ENCODE measurements around the gene ZNF783. TPM values are rescaled to one million over a fixed set of nuclear protein-coding genes. Genes with fewer than 3 reads are reported as not detected.
A peak's percentile ranks its signal among the peaks of the same experiment; 100 is the strongest.
"Not testable (repeated sequence)": the region's sequence is repeated elsewhere in the genome, so short reads cannot be mapped to it uniquely, and the experiment has no call there.

The ZNF783 gene
- total and polyA plus RNA-seq, 4 experiments from 2014 or later = 2.7 to 43.5 (median 25.3) TPM

DNA sequence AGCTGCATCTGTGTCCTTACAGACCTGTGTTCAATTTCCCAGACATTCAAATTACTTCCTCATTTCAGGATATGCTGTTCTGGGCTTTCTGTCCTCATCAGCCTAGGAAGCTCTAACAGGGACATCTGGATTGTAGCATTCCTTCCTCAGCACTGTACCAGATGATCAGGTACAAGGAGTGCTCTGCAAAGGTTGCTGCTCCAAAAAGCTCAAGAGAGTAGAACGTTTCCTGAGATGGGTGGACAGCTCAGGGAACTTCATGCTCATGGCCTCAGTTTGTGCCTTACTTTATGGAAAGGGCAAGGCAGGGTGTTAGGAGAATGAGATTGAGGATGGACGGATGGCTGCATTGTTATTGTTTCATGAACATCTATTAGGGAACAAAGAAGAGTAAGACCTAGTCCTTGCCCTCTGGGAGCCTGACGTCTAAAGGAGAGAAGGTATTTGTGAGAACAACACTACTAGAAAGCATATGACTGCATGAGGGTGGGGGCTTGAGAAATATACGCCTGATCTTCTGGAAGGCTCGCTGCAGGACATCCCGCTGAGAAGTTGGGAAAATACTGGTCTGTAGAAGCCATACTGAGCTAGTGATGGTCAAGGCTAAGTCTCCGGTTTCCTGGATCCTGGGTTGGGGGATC lies 33.0 kb upstream of the ZNF783 start:
- Histone ChIP-seq H3K27me3 (ENCODE audit: insufficient read depth, low read length) (peaks cover 7% of the 10 kb centered on the region), H3K27ac (ENCODE audit: low read depth, low read length) (no peak overlapping the region), H3K4me3 (ENCODE audit: low read length in 2 of 2) (no peak overlapping the region), H3K4me1 (ENCODE audit: insufficient read depth, low read length) (no peaks in the 10 kb centered on the region), H3K36me3 (ENCODE audit: insufficient read depth, low read length) (no peaks in the 10 kb centered on the region), H3K9me3 (ENCODE audit: control insufficient read depth in 1 of 2, low read length in 2 of 2) (no peaks in the 10 kb centered on the region)
- intact Hi-C loops (cut with micrococcal nuclease) = no loop called here
- DNase-seq = no peak
- H3K27me3 Mint-ChIP-seq = peaks cover under 1 to 6% of the 10 kb centered on the region in 2 donors
- CTCF ChIA-PET (ENCODE audit: partially characterized antibody) = interaction anchor here (0.7 to 1.6 kb wide), 2 partner anchors 19 to 38 kb away, joined by 3 read pairs; no protein-coding TSS in a partner anchor
- H3K4me1 Mint-ChIP-seq = peaks cover 0 to 9% (median 3%) of the 10 kb centered on the region in 4 donors
- no peaks in the 10 kb centered on the region for H3K9me3 Mint-ChIP-seq
- POLR2A ChIA-PET (ENCODE audit: partially characterized antibody) = interaction anchor here (1.0 to 1.2 kb wide), 2 partner anchors 56 to 246 kb away, joined by 3 read pairs; no protein-coding TSS in a partner anchor
- no peak overlapping the region for H3K4me3 Mint-ChIP-seq
- H3K27ac Mint-ChIP-seq = no peak overlapping the region
- peaks cover 9 to 12% of the 10 kb centered on the region in 2 donors for H3K36me3 Mint-ChIP-seq

GRCh38 chr7:149229526-149229925 lies 32.5 kb upstream of the ZNF783 start:
- no peaks in the 10 kb centered on the region for H3K4me1 ChIP-seq (ENCODE audit: insufficient read depth, low read length)
- Mint-ChIP-seq H3K36me3 (peaks cover 9 to 12% of the 10 kb centered on the region in 2 donors), H3K4me3 (no peak overlapping the region), H3K27me3 (peaks cover 3 to 9% of the 10 kb centered on the region in 2 donors), H3K27ac (peak overlapping the region in 1 of 7 donors; percentile 54), H3K9me3 (no peaks in the 10 kb centered on the region), H3K4me1 (peaks cover 0 to 9% (median 3%) of the 10 kb centered on the region in 4 donors)
- no peak for DNase-seq
- CTCF ChIA-PET (ENCODE audit: partially characterized antibody) = no interaction called here
- intact Hi-C loops (cut with micrococcal nuclease) = no loop called here
- H3K27ac ChIP-seq (ENCODE audit: low read depth, low read length) = no peak overlapping the region
- no peaks in the 10 kb centered on the region for H3K36me3 ChIP-seq (ENCODE audit: insufficient read depth, low read length)
- peaks cover 7% of the 10 kb centered on the region for H3K27me3 ChIP-seq (ENCODE audit: insufficient read depth, low read length)
- no peak overlapping the region for H3K4me3 ChIP-seq (ENCODE audit: low read length in 2 of 2)
- H3K9me3 ChIP-seq (ENCODE audit: control insufficient read depth in 1 of 2, low read length in 2 of 2) = no peaks in the 10 kb centered on the region
- POLR2A ChIA-PET (ENCODE audit: partially characterized antibody) = interaction anchor here (0.6 to 1.2 kb wide), 3 partner anchors 56 to 348 kb away, joined by 3 read pairs; no protein-coding TSS in a partner anchor

DNA sequence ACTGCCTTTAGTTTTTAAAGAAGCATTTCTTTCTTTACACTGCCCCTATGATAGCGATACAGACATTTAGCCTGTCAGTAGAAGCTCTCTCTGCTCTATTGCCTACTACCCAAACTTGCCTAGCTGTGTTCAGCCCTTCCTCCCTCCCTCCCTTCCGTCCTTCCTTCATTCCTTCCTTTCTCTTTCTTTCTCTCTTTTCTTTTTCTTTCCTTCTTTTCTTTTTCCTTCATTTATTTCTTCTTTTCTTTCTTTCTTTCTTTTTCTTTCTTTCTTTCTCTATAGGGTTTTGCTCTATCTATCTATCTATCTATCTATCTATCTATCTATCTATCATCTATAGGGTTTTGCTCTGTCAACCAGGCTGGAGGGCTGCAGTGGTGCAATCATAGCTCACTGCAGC lies 29.6 kb upstream of the ZNF783 start:
- Histone ChIP-seq H3K27ac (ENCODE audit: low read depth, low read length) (no peak overlapping the region), H3K27me3 (ENCODE audit: insufficient read depth, low read length) (peaks cover 7% of the 10 kb centered on the region), H3K36me3 (ENCODE audit: insufficient read depth, low read length) (no peaks in the 10 kb centered on the region), H3K4me3 (ENCODE audit: low read length in 2 of 2) (no peak overlapping the region), H3K9me3 (ENCODE audit: control insufficient read depth in 1 of 2, low read length in 2 of 2) (no peaks in the 10 kb centered on the region), H3K4me1 (ENCODE audit: insufficient read depth, low read length) (no peaks in the 10 kb centered on the region)
- peaks cover 6 to 9% of the 10 kb centered on the region in 2 donors for H3K27me3 Mint-ChIP-seq
- peaks cover 0 to 9% (median 3%) of the 10 kb centered on the region in 4 donors for H3K4me1 Mint-ChIP-seq
- DNase-seq = no peak
- POLR2A ChIA-PET (ENCODE audit: partially characterized antibody) = no interaction called here
- H3K9me3 Mint-ChIP-seq = peaks cover 0 to 2% (median 0%) of the 10 kb centered on the region in 8 donors
- intact Hi-C loops (cut with micrococcal nuclease) = no loop called here
- H3K27ac Mint-ChIP-seq = no peak overlapping the region
- H3K36me3 Mint-ChIP-seq = no peaks in the 10 kb centered on the region
- no peak overlapping the region for H3K4me3 Mint-ChIP-seq
- CTCF ChIA-PET (ENCODE audit: partially characterized antibody) = interaction anchor here (0.9 to 1.4 kb wide), 2 partner anchors 37 to 53 kb away, joined by 3 read pairs; partner anchors contain the start of gene ZNF282

DNA sequence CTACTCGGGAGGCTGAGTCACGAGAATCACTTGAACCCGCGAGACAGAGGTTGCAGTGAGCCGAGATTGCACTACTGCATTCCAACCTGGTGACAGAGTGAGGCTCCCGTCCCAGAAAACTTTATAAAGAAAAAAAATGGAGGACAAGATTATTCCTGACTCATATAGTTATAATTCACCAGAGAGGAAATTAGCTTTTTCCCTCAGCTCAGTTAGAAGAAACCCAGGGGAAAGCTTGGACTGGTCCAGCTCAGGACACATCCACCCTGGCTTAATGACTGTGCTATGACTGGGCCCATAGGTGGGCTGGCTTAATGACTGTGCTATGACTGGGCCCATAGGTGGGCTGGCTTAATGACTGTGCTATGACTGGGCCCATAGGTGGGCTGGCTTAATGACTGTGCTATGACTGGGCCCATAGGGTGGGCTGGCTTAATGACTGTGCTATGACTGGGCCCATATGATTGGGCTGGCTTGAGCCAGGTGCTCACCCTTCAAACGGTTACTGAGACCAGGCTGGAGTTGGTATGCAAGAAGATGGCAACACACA lies 28.3 kb upstream of the ZNF783 start:
- intact Hi-C loops (cut with micrococcal nuclease); H3K27ac ChIP-seq (ENCODE audit: low read depth, low read length); H3K27me3 ChIP-seq (ENCODE audit: insufficient read depth, low read length); H3K4me1 ChIP-seq (ENCODE audit: insufficient read depth, low read length); H3K9me3 ChIP-seq (ENCODE audit: control insufficient read depth in 1 of 2, low read length in 2 of 2); H3K36me3 Mint-ChIP-seq; POLR2A ChIA-PET (ENCODE audit: partially characterized antibody); H3K9me3 Mint-ChIP-seq; H3K27ac Mint-ChIP-seq; DNase-seq; H3K36me3 ChIP-seq (ENCODE audit: insufficient read depth, low read length); H3K4me3 ChIP-seq (ENCODE audit: low read length in 2 of 2): not testable (repeated sequence)
- peaks cover 6 to 15% (median 9%) of the 10 kb centered on the region in 4 donors for H3K4me1 Mint-ChIP-seq
- peak overlapping the region in 1 of 8 donors; percentile 34 for H3K4me3 Mint-ChIP-seq
- H3K27me3 Mint-ChIP-seq = peaks cover 8 to 11% of the 10 kb centered on the region in 2 donors
- CTCF ChIA-PET (ENCODE audit: partially characterized antibody) = interaction anchor here (0.9 kb wide), 1 partner anchor 38 kb away, joined by 3 read pairs; the partner anchor contains the start of gene ZNF282

- no peak overlapping the region for H3K27ac ChIP-seq (ENCODE audit: low read depth, low read length)
- H3K9me3 ChIP-seq (ENCODE audit: control insufficient read depth in 1 of 2, low read length in 2 of 2) = no peaks in the 10 kb centered on the region
- H3K36me3 ChIP-seq (ENCODE audit: insufficient read depth, low read length) = no peaks in the 10 kb centered on the region
- intact Hi-C loops (cut with micrococcal nuclease) = loop anchor here (5.0 kb wide), 1 partner anchor 110 kb away; the partner anchor contains the start of gene ZNF425
- H3K27me3 Mint-ChIP-seq = peaks cover 8 to 9% of the 10 kb centered on the region in 2 donors
- H3K9me3 Mint-ChIP-seq = peaks cover 0 to 2% (median 0%) of the 10 kb centered on the region in 8 donors
- H3K27ac Mint-ChIP-seq = no peak overlapping the region
- peaks cover 15 to 31% (median 25%) of the 10 kb centered on the region in 4 donors for H3K4me1 Mint-ChIP-seq
- POLR2A ChIA-PET (ENCODE audit: partially characterized antibody) = no interaction called here
- peak overlapping the region in 1 of 8 donors; percentile 8 for H3K4me3 Mint-ChIP-seq
- CTCF ChIA-PET (ENCODE audit: partially characterized antibody) = no interaction called here
- peaks cover 7% of the 10 kb centered on the region for H3K27me3 ChIP-seq (ENCODE audit: insufficient read depth, low read length)
- peaks cover 2 to 6% of the 10 kb centered on the region in 2 donors for H3K36me3 Mint-ChIP-seq
- H3K4me1 ChIP-seq (ENCODE audit: insufficient read depth, low read length) = peaks cover 26% of the 10 kb centered on the region
- no peak for DNase-seq
- no peak overlapping the region for H3K4me3 ChIP-seq (ENCODE audit: low read length in 2 of 2)
Measured at GRCh38 chr7:149237502-149237901, 24.5 kb upstream of the ZNF783 start.

GRCh38 chr7:149238051-149238450 lies 23.9 kb upstream of the ZNF783 start:
- Histone ChIP-seq H3K4me1 (ENCODE audit: insufficient read depth, low read length) (peaks cover 26% of the 10 kb centered on the region), H3K9me3 (ENCODE audit: control insufficient read depth in 1 of 2, low read length in 2 of 2) (no peaks in the 10 kb centered on the region), H3K27ac (ENCODE audit: low read depth, low read length) (no peak overlapping the region), H3K4me3 (ENCODE audit: low read length in 2 of 2) (no peak overlapping the region), H3K27me3 (ENCODE audit: insufficient read depth, low read length) (peaks cover 2% of the 10 kb centered on the region), H3K36me3 (ENCODE audit: insufficient read depth, low read length) (no peaks in the 10 kb centered on the region)
- ChIA-PET POLR2A (ENCODE audit: partially characterized antibody) (no interaction called here), CTCF (ENCODE audit: partially characterized antibody) (interaction anchor here (0.8 kb wide), 1 partner anchor 91 kb away, joined by 3 read pairs; no protein-coding TSS in a partner anchor)
- Mint-ChIP-seq H3K27ac (peak overlapping the region in 5 of 7 donors; percentile 2 to 74 (median 36)), H3K4me3 (peak overlapping the region; percentile 91 to 94 (median 92)), H3K9me3 (peaks cover 0 to 8% (median 0%) of the 10 kb centered on the region in 8 donors), H3K4me1 (peaks cover 19 to 36% (median 30%) of the 10 kb centered on the region in 4 donors), H3K27me3 (peaks cover 6 to 8% of the 10 kb centered on the region in 2 donors), H3K36me3 (peaks cover 5 to 6% of the 10 kb centered on the region in 2 donors)
- intact Hi-C loops (cut with micrococcal nuclease) = loop anchor here (2.0 to 5.0 kb wide), 3 partner anchors 43 to 111 kb away; partner anchors contain the start of genes ZNF282 and ZNF425
- DNase-seq = no peak
